ENCODE measurements around the gene EHF.

DNA sequence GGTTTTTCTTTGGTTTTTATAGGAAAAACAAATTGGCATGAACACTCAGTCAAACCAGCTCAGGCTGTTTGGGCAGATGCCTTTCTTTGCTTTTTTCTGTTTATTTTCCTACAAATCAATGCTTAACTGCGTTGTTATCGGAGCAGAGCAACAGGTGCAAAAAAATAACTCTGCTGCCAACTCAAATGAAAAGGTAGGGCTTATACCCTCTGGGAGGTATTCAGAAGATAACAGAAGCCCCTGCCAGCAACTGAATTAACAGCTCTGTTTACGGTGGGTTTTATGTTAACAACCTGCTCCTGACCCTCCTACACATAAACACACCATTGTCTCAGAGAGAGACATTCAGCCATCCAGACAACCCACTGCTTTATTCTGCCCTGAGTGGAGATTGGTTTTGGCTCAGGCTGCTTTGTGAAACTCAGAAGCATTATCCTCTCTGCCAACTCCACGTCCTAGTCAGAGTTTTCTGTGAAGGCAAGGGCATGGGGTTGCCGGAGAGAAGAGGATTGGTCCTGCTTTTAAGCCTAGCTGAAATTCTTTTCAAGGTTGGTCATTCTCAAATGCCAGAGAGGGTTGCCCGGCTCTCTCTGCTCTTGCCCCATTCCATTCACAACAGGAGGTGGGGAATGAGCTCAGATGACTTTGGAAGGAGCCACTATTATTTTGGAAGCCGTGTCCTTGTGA, 11.4 kb downstream of the EHF start:
- no peak for TF ChIP-seq POLR2AphosphoS5 (IDR thresholded peaks at IDR 0.05; ENCODE audit: low read depth, low read length)
- no peak for TF ChIP-seq POLR2A (IDR thresholded peaks at IDR 0.05; ENCODE audit: low read depth, low read length)
- TF ChIP-seq TAF1 (IDR thresholded peaks at IDR 0.05; ENCODE audit: low read depth, low read length): no peak
- no peak for TF ChIP-seq POU2F2 (IDR thresholded peaks at IDR 0.05; ENCODE audit: low read depth, low read length)

All from GM12891 (cell line).